GM23248 (cell line): ENCODE data around the gene MAPK10.

Experiments
- EZH2 ChIP-seq: fragments of 200-600 bp; sonication (generic); IDR thresholded peaks from 2 replicates; pipeline ENCODE4 v1.6.1; 2018; ENCODE audit warnings: antibody characterized with exemption, mild to moderate bottlenecking; ENCODE audit not compliant: insufficient read depth, poor library complexity, severe bottlenecking
- EZH2phosphoT487 ChIP-seq: fragments of 200-600 bp; sonication (generic); IDR thresholded peaks from 2 replicates; pipeline ENCODE4 v1.6.1; 2018; ENCODE audit warnings: antibody characterized with exemption, moderate library complexity, mild to moderate bottlenecking, low read depth; ENCODE audit not compliant: insufficient read depth

DNA sequence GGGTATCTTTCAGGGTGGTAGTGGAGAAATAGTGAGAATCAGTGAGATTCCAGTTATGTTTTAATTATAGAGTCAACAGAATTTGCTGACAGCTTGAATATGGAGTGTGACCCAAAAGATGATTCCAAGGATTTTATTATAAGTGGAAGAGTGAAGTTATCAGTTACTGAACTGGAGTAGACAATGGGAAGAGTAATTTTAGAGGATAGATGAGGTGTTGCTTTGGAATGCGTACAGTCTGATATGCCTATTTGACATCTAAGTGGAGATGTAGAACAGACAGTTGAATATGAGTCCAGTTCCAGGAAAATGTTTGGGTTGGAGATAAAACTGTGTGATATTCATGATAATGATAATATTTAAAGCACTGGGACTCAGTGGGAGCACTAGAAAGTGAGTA, 174.2 kb downstream of the MAPK10 start:
- no peak for TF ChIP-seq EZH2phosphoT487
- TF ChIP-seq EZH2: no peak
